Measurements from ENCODE around the gene MYOCD.
A peak's percentile ranks its signal among the peaks of the same experiment; 100 is the strongest.

Gene MYOCD

DNA sequence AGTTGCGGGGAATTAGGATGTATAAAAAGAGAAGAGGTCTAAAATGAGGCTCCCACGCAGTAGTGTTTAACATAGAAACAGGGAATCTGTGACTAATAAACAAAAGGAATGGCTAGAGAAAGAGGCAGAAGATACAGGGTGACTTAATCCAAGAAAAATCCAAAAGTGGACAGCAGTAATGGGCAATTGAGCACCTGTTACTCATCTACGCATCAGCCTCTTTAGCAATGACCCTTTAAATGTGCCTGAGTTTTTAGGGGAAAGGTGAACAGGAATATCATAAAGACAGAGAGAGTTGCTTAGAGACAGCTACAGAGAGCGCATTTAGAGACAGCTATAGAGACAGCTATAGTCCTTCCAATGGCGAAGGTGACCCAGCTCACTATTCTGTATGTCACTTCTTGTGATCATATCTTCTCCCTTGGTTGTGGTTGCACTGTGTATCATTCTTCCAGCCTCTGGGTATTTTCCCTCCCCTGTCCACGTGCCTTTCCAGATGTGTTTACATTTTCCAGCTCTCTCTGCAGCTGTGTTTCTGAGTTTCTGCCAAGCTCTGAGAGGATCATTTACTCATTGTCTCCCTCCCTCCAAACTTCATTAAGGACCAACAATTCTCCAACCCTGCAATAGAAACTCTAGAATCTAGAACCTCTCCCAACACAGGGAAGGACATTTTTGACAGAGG is 61.5 kb downstream of the MYOCD start:
- H3K9me3 ChIP-seq (ENCODE audit: control insufficient read depth, insufficient read depth, low read depth, low read length), result no peaks in the 10 kb centered on the region
- ChIA-PET CTCF (interaction anchor here (0.6 to 4.2 kb wide), 3 partner anchors 10 to 182 kb away, joined by 3 to 17 read pairs (median 4); no protein-coding TSS in a partner anchor), POLR2A (no interaction called here)
- peaks cover 2% of the 10 kb centered on the region; the same call in 1 of the 2 replicates for H3K4me1 ChIP-seq (ENCODE audit: control insufficient read depth, insufficient read depth, low read length)
- TF ChIP-seq, protein P1, sequence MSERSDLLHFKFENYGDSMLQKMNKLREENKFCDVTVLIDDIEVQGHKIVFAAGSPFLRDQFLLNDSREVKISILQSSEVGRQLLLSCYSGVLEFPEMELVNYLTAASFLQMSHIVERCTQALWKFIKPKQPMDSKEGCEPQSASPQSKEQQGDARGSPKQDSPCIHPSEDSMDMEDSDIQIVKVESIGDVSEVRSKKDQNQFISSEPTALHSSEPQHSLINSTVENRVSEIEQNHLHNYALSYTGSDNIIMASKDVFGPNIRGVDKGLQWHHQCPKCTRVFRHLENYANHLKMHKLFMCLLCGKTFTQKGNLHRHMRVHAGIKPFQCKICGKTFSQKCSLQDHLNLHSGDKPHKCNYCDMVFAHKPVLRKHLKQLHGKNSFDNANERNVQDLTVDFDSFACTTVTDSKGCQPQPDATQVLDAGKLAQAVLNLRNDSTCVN (tag by site-specific recombination; optimal IDR thresholded peaks at IDR 0.05), result no peak
- TF ChIP-seq ZNF155 (tag by site-specific recombination; IDR thresholded peaks at IDR 0.05) (no peak), FEZF1 (tag by site-specific recombination; IDR thresholded peaks at IDR 0.05) (0 out of 2 replicates have a peak, but pooled peaks have one; percentile 10), ZNF426 (tag by site-specific recombination; IDR thresholded peaks at IDR 0.05) (no peak)
- TF ChIP-seq, protein P2, sequence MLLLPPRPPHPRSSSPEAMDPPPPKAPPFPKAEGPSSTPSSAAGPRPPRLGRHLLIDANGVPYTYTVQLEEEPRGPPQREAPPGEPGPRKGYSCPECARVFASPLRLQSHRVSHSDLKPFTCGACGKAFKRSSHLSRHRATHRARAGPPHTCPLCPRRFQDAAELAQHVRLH (tag by site-specific recombination; IDR thresholded peaks at IDR 0.05), result no peak
- TF ChIP-seq, protein P3, sequence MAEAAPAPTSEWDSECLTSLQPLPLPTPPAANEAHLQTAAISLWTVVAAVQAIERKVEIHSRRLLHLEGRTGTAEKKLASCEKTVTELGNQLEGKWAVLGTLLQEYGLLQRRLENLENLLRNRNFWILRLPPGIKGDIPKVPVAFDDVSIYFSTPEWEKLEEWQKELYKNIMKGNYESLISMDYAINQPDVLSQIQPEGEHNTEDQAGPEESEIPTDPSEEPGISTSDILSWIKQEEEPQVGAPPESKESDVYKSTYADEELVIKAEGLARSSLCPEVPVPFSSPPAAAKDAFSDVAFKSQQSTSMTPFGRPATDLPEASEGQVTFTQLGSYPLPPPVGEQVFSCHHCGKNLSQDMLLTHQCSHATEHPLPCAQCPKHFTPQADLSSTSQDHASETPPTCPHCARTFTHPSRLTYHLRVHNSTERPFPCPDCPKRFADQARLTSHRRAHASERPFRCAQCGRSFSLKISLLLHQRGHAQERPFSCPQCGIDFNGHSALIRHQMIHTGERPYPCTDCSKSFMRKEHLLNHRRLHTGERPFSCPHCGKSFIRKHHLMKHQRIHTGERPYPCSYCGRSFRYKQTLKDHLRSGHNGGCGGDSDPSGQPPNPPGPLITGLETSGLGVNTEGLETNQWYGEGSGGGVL (tag by site-specific recombination; IDR thresholded peaks at IDR 0.05), result 0 out of 2 replicates have a peak, but pooled peaks have one; percentile 11
- H3K27ac ChIP-seq (ENCODE audit: extremely low read depth, low read depth, low read length), result no peak overlapping the region
- H3K36me3 ChIP-seq (ENCODE audit: control insufficient read depth in 2 of 2, insufficient read depth in 1 of 2, low read length in 2 of 2), result no peaks in the 10 kb centered on the region
- no peak overlapping the region for H3K4me3 ChIP-seq (ENCODE audit: low read depth, low read length)

DNA sequence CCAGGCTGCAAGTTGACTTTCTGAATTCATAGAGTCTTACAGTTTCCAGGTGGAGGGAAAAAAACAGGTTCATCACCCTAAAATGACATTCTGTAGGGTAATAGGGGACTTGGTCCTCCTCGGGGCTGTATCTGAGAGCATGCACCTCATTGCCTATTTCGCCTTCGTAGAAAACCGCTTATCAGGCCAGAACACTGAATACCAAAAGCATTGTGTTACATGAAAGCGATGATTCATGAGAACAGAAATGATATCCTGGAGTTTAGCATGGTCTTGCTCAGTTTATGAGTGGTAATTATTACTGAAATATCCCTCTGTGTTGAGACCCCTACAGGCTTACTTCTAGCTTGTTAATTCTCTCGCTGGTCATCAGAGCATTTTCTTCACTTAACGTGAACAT is 62.2 kb downstream of the MYOCD start:
- POLR2A ChIA-PET, result no interaction called here

More for the DNA sequence above, 62.2 kb downstream of the MYOCD start:
- Histone ChIP-seq H3K36me3 (ENCODE audit: control insufficient read depth in 2 of 2, insufficient read depth in 1 of 2, low read length in 2 of 2) (no peaks in the 10 kb centered on the region), H3K9me3 (ENCODE audit: control insufficient read depth, insufficient read depth, low read depth, low read length) (no peaks in the 10 kb centered on the region), H3K4me1 (ENCODE audit: control insufficient read depth, insufficient read depth, low read length) (peaks cover 2% of the 10 kb centered on the region; the same call in 1 of the 2 replicates), H3K4me3 (ENCODE audit: low read depth, low read length) (no peak overlapping the region), H3K27ac (ENCODE audit: extremely low read depth, low read depth, low read length) (no peak overlapping the region)
- CTCF ChIA-PET, result interaction anchor here (0.6 to 4.2 kb wide), 4 partner anchors 10 to 182 kb away, joined by 3 to 17 read pairs (median 4); no protein-coding TSS in a partner anchor
- TF ChIP-seq ZNF707 (tag by site-specific recombination; IDR thresholded peaks at IDR 0.05) (no peak), ZNF311 (tag by site-specific recombination; IDR thresholded peaks at IDR 0.05; ENCODE audit: borderline replicate concordance) (no peak), ZBTB48 (tag by site-specific recombination; IDR thresholded peaks at IDR 0.05) (no peak), ZNF48 (tag by site-specific recombination; IDR thresholded peaks at IDR 0.05) (no peak), KLF8 (tag by site-specific recombination; IDR thresholded peaks at IDR 0.05) (no peak)
- TF ChIP-seq, protein P4, sequence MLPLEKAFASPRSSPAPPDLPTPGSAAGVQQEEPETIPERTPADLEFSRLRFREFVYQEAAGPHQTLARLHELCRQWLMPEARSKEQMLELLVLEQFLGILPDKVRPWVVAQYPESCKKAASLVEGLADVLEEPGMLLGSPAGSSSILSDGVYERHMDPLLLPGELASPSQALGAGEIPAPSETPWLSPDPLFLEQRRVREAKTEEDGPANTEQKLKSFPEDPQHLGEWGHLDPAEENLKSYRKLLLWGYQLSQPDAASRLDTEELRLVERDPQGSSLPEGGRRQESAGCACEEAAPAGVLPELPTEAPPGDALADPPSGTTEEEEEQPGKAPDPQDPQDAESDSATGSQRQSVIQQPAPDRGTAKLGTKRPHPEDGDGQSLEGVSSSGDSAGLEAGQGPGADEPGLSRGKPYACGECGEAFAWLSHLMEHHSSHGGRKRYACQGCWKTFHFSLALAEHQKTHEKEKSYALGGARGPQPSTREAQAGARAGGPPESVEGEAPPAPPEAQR (tag by site-specific recombination; IDR thresholded peaks at IDR 0.05), result no peak
- TF ChIP-seq, protein P5, sequence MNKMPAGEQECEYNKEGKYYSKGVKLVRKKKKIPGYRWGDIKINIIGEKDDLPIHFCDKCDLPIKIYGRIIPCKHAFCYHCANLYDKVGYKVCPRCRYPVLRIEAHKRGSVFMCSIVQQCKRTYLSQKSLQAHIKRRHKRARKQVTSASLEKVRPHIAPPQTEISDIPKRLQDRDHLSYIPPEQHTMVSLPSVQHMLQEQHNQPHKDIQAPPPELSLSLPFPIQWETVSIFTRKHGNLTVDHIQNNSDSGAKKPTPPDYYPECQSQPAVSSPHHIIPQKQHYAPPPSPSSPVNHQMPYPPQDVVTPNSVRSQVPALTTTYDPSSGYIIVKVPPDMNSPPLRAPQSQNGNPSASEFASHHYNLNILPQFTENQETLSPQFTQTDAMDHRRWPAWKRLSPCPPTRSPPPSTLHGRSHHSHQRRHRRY (tag by site-specific recombination; IDR thresholded peaks at IDR 0.05), result no peak
- TF ChIP-seq, protein P3 (tag by site-specific recombination; IDR thresholded peaks at IDR 0.05), result no peak
